ENCODE data around the gene RNF123. TPM values are rescaled to one million over a fixed set of nuclear protein-coding genes. Genes with fewer than 3 reads are reported as not detected.

RNF123 gene
- polyA plus RNA-seq, 1 of the 3 experiments (the other 2 are of a cell fraction): 48.1 TPM

- Histone ChIP-seq H3F3A (replicated peaks; ENCODE audit: insufficient read depth) (no peaks in the 10 kb centered on the region), H3K4me3 (ENCODE audit: low read depth in 2 of 2, low read length in 1 of 2) (no peak overlapping the region), H3K9me3 (no peaks in the 10 kb centered on the region), H3K79me2 (ENCODE audit: insufficient read depth) (peaks cover under 1% of the 10 kb centered on the region; the same call in 1 of the 2 replicates), H2AFZ (ENCODE audit: low read depth) (no peak overlapping the region), H3K9ac (no peak overlapping the region), H4K20me1 (ENCODE audit: insufficient read depth) (no peaks in the 10 kb centered on the region), H3K4me2 (no peak overlapping the region), H3K36me3 (replicated peaks in 1 of 2; ENCODE audit: control insufficient read depth in 1 of 2, insufficient read depth in 2 of 2, low read length in 1 of 2) (peaks cover 19 to 76% of the 10 kb centered on the region in 2 experiments), H3K27ac (ENCODE audit: low read depth in 2 of 2, low read length in 1 of 2) (no peak overlapping the region), H3K27me3 (ENCODE audit: insufficient read depth) (no peaks in the 10 kb centered on the region), H3K9me2 (no peaks in the 10 kb centered on the region), H3K4me1 (ENCODE audit: control insufficient read depth in 1 of 2, insufficient read depth in 2 of 2, low read depth in 1 of 2, low read length in 1 of 2) (no peaks in the 10 kb centered on the region)
- TF ChIP-seq REST (IDR thresholded peaks at IDR 0.05; ENCODE audit: low read depth, low read length) (no peak), EP300 (IDR thresholded peaks at IDR 0.05; ENCODE audit: borderline replicate concordance in 1 of 2, low read depth in 1 of 2, low read length in 1 of 2) (no peak), USF2 (IDR thresholded peaks at IDR 0.05; ENCODE audit: borderline replicate concordance, low read depth, low read length) (no peak), MEF2A (IDR thresholded peaks at IDR 0.05; ENCODE audit: borderline replicate concordance, low read depth) (no peak), TCF12 (IDR thresholded peaks at IDR 0.05) (no peak), EZH2phosphoT487 (IDR thresholded peaks at IDR 0.05; ENCODE audit: borderline replicate concordance, low read depth) (no peak), ELF1 (IDR thresholded peaks at IDR 0.05) (no peak), SIN3A (IDR thresholded peaks at IDR 0.05; ENCODE audit: borderline replicate concordance, low read depth, low read length) (no peak), POLR2AphosphoS5 (IDR thresholded peaks at IDR 0.05; ENCODE audit: low read depth, low read length) (no peak), IRF3 (IDR thresholded peaks at IDR 0.05; ENCODE audit: low read depth, low read length) (no peak), RCOR1 (IDR thresholded peaks at IDR 0.05; ENCODE audit: low read length) (no peak), RFX5 (IDR thresholded peaks at IDR 0.05; ENCODE audit: low read length) (no peak), TAF1 (IDR thresholded peaks at IDR 0.05; ENCODE audit: borderline replicate concordance, low read depth, low read length) (no peak), MAX (IDR thresholded peaks at IDR 0.05; ENCODE audit: low read depth) (no peak), MXI1 (IDR thresholded peaks at IDR 0.05; ENCODE audit: low read depth, low read length) (no peak)
- TF ChIP-seq, protein P1, sequence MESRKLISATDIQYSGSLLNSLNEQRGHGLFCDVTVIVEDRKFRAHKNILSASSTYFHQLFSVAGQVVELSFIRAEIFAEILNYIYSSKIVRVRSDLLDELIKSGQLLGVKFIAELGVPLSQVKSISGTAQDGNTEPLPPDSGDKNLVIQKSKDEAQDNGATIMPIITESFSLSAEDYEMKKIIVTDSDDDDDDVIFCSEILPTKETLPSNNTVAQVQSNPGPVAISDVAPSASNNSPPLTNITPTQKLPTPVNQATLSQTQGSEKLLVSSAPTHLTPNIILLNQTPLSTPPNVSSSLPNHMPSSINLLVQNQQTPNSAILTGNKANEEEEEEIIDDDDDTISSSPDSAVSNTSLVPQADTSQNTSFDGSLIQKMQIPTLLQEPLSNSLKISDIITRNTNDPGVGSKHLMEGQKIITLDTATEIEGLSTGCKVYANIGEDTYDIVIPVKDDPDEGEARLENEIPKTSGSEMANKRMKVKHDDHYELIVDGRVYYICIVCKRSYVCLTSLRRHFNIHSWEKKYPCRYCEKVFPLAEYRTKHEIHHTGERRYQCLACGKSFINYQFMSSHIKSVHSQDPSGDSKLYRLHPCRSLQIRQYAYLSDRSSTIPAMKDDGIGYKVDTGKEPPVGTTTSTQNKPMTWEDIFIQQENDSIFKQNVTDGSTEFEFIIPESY (IDR thresholded peaks at IDR 0.05; ENCODE audit: borderline replicate concordance, low read depth): no peak
- CTCF ChIA-PET: interaction anchor here (1.4 kb wide), 1 partner anchor 10 kb away, joined by 6 read pairs; no protein-coding TSS in a partner anchor
- 80% methylated on average over 1 of the region's 2 CpGs for WGBS (ENCODE audit: low lambda C conversion rate)
- POLR2A ChIA-PET: interaction anchor here (0.5 kb wide), 1 partner anchor 146 kb away, joined by 3 read pairs; no protein-coding TSS in a partner anchor
- DNase-seq: no peak
Observed at GRCh38 chr3:49681232-49681522, 8.2 kb upstream of the RNF123 start.

Data from SK-N-SH (cell line).